ENCODE data around the gene EDA.

EDA gene

GRCh38 chrX:70082723-70083122, 466.8 kb downstream of the EDA start:
- DNase-seq: no peak

- DNase-seq: no peak
Observed at GRCh38 chrX:70084592-70085240, 468.8 kb downstream of the EDA start.

GRCh38 chrX:70087857-70088630, 472.1 kb downstream of the EDA start:
- DNase-seq: no peak

GRCh38 chrX:70088751-70089150, 472.8 kb downstream of the EDA start:
- DNase-seq: no peak
